AG09309 (cell line): ENCODE data around the gene NFIB.

Experiments
- DNase-seq: peaks from one replicate; pipeline ENCODE4 v3.0.0-alpha.2; 2010; ENCODE audit warnings: low read depth
- H3K4me3 ChIP-seq: 2 replicates; pipeline ENCODE4 v1.5.1; 2011; ENCODE audit warnings: mild to moderate bottlenecking, low read depth, low read length, moderate library complexity; ENCODE audit not compliant: control insufficient read depth
- CTCF ChIP-seq: IDR thresholded peaks from 2 replicates; pipeline ENCODE4 v1.5.1; 2011; ENCODE audit warnings: mild to moderate bottlenecking, low read depth, low read length, inconsistent platforms; ENCODE audit not compliant: insufficient read depth, control insufficient read depth; ENCODE audit errors: missing control alignments

NFIB gene

GRCh38 chr9:14190240-14190639 is 123.7 kb downstream of the NFIB start:
- no peak overlapping the region for H3K4me3 ChIP-seq
- DNase-seq, result no peak
- no peak for TF ChIP-seq CTCF

- DNase-seq, result no peak
- H3K4me3 ChIP-seq, result no peak overlapping the region
- no peak for TF ChIP-seq CTCF
Measured at GRCh38 chr9:14189578-14189977, 124.4 kb downstream of the NFIB start.

- TF ChIP-seq CTCF, result no peak
- H3K4me3 ChIP-seq, result no peak overlapping the region
Measured at GRCh38 chr9:14189146-14189545, 124.8 kb downstream of the NFIB start.

GRCh38 chr9:14188538-14188937 is 125.4 kb downstream of the NFIB start:
- no peak for DNase-seq
- no peak overlapping the region for H3K4me3 ChIP-seq
- no peak for TF ChIP-seq CTCF

More at GRCh38 chr9:14189146-14189545, 124.8 kb downstream of the NFIB start:
- no peak for DNase-seq

GRCh38 chr9:14188011-14188410 is 125.9 kb downstream of the NFIB start:
- no peak for DNase-seq
- H3K4me3 ChIP-seq, result no peak overlapping the region
- TF ChIP-seq CTCF, result no peak

- DNase-seq, result no peak
- H3K4me3 ChIP-seq, result no peak overlapping the region
- no peak for TF ChIP-seq CTCF
Measured at GRCh38 chr9:14186096-14186495, 127.8 kb downstream of the NFIB start.

- TF ChIP-seq CTCF, result no peak
- DNase-seq, result no peak
Measured at GRCh38 chr9:14185016-14185415, 128.9 kb downstream of the NFIB start.

More at GRCh38 chr9:14185016-14185415, 128.9 kb downstream of the NFIB start:
- no peak overlapping the region for H3K4me3 ChIP-seq
